Calu3 (cell line): ENCODE results near the gene STAB2. TPM values are rescaled to one million over a fixed set of nuclear protein-coding genes. Genes with fewer than 3 reads are reported as not detected.

Experiments used
- BruUV-seq: library from RNA; stranded (reverse); fragments of 400-500 nt; replicated peaks from 2 replicates; lab custom pipeline; 2021; lab: Mats Ljungman, UMichigan
- CTCF ChIA-PET: fragments of 300-600 bp; sonication (Branson Sonifier 250); formaldehyde crosslinking; loops from one replicate; lab custom pipeline; 2022; ENCODE audit warnings: antibody characterized with exemption; lab: Charles Lee
- DNase-seq: peaks from one replicate; pipeline ENCODE4 v3.0.0; 2022
- H3K27ac Mint-ChIP-seq: one replicate; pipeline ENCODE4 v1.8.0; 2022; ENCODE audit warnings: mixed read lengths; ENCODE audit not compliant: unreplicated experiment
- H3K27me3 Mint-ChIP-seq: one replicate; pipeline ENCODE4 v1.8.0; 2022; ENCODE audit warnings: mixed read lengths; ENCODE audit not compliant: unreplicated experiment
- H3K36me3 Mint-ChIP-seq: one replicate; pipeline ENCODE4 v1.8.0; 2022; ENCODE audit warnings: mild to moderate bottlenecking, moderate library complexity, mixed read lengths; ENCODE audit not compliant: insufficient read depth, unreplicated experiment
- H3K4me1 Mint-ChIP-seq: one replicate; pipeline ENCODE4 v1.8.0; 2022; ENCODE audit warnings: mild to moderate bottlenecking, low read depth, mixed read lengths; ENCODE audit not compliant: unreplicated experiment
- H3K4me3 Mint-ChIP-seq: one replicate; pipeline ENCODE4 v1.8.0; 2022; ENCODE audit warnings: mild to moderate bottlenecking, low read depth, moderate library complexity, mixed read lengths; ENCODE audit not compliant: unreplicated experiment
- H3K9me3 Mint-ChIP-seq: one replicate; pipeline ENCODE4 v1.8.0; 2022; ENCODE audit warnings: low read depth, mixed read lengths; ENCODE audit not compliant: unreplicated experiment
- intact Hi-C: fragments of 100-400 bp; cut with micrococcal nuclease; formaldehyde crosslinking; loops from one replicate; pipeline ENCODE4 v1.10.0; 2022; ENCODE audit not compliant: unreplicated experiment
- total RNA-seq: library from RNA; stranded (reverse); gene quantifications from 2 replicates; pipeline ENCODE4 v1.2.3, GENCODE V29; 2022
- TF ChIP-seq, protein P1 (sequence below): fragments of 200-600 bp; IDR thresholded peaks from one replicate; pipeline ENCODE4 v1.8.0; 2022; ENCODE audit warnings: antibody characterized with exemption; ENCODE audit not compliant: unreplicated experiment

The STAB2 gene
- total RNA-seq, 1 experiment from 2014 or later = not detected

DNA sequence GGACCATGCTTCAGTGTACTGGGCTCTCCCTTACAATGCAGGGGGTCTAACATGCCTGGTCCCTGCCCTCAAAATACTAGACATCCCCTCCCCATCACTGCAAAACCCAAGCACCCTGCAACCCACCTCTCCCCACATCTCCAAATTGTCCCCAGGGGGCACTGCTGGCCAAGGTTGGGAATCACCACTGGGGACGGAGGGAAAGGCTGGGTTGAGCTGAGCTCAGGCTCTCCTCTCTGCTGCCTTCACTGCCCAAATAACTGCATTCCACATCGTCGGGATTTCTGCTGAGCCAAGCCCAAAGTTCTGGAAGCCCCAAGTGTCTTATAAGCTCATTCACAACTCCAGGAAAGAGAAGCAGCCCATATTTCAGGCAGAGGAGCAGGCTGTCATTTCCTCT is 184.4 kb downstream of the STAB2 start:
- no peak overlapping the region for H3K4me3 Mint-ChIP-seq
- TF ChIP-seq, protein P1, sequence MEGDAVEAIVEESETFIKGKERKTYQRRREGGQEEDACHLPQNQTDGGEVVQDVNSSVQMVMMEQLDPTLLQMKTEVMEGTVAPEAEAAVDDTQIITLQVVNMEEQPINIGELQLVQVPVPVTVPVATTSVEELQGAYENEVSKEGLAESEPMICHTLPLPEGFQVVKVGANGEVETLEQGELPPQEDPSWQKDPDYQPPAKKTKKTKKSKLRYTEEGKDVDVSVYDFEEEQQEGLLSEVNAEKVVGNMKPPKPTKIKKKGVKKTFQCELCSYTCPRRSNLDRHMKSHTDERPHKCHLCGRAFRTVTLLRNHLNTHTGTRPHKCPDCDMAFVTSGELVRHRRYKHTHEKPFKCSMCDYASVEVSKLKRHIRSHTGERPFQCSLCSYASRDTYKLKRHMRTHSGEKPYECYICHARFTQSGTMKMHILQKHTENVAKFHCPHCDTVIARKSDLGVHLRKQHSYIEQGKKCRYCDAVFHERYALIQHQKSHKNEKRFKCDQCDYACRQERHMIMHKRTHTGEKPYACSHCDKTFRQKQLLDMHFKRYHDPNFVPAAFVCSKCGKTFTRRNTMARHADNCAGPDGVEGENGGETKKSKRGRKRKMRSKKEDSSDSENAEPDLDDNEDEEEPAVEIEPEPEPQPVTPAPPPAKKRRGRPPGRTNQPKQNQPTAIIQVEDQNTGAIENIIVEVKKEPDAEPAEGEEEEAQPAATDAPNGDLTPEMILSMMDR = peak; percentile 72
- CTCF ChIA-PET = interaction anchor here (1.0 to 3.6 kb wide), 3 partner anchors 10 to 98 kb away, joined by 4 to 21 read pairs (median 4); partner anchors contain the start of gene NT5DC3
- H3K27me3 Mint-ChIP-seq = no peaks in the 10 kb centered on the region
- no peaks in the 10 kb centered on the region for H3K9me3 Mint-ChIP-seq
- peak overlapping the region; percentile 60 for H3K27ac Mint-ChIP-seq
- intact Hi-C loops = loop anchor here (1.0 to 10.0 kb wide), 2 partner anchors 99 to 333 kb away; no protein-coding TSS in a partner anchor
- no peaks in the 10 kb centered on the region for H3K4me1 Mint-ChIP-seq
- DNase-seq = peak; percentile 75
- peaks cover 18% of the 10 kb centered on the region for H3K36me3 Mint-ChIP-seq
- no TSS peak for BruUV-seq

DNA sequence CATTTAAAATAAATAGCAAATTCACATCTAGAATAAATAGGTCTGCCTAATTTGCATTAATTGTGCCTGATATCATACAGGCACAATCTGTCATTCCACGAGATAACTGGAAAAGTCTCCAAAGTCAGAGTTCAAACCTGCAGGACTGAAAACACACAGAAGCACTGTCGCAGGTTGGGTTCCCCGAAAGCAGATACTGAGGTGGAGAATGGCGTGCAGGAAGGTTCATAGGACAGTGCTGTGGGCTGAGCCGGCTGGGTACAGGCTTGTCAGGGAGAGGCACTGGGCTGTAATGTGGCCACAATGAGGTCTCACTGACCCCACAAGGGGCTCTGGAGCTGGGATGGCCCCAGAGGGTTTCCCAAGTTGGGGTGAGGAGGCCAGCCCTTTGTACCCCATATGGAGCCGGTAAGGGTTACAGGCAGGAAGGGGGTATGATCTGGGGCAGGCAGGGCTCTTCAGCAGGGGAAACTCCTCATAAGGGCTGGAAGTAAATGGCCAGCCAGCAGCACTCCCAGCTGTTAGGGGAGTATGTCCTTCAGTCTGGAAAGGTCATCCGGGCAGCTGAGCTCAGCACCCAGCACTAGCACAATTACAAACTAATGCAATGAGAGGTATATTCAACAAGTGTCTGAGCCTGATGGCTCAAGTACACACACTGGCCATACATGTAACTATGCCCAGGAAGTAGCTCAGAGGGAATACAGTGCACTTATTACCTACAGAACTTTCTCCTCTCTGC is 185.5 kb downstream of the STAB2 start:
- H3K36me3 Mint-ChIP-seq = peaks cover 16% of the 10 kb centered on the region
- CTCF ChIA-PET = interaction anchor here (3.6 kb wide), 1 partner anchor 97 kb away, joined by 21 read pairs; no protein-coding TSS in a partner anchor
- TF ChIP-seq, protein P1 = no peak
- no peaks in the 10 kb centered on the region for H3K27me3 Mint-ChIP-seq
- H3K9me3 Mint-ChIP-seq = no peaks in the 10 kb centered on the region
- no peak overlapping the region for H3K27ac Mint-ChIP-seq
- H3K4me1 Mint-ChIP-seq = no peaks in the 10 kb centered on the region
- intact Hi-C loops = loop anchor here (10.0 kb wide), 1 partner anchor 332 kb away; no protein-coding TSS in a partner anchor
- H3K4me3 Mint-ChIP-seq = no peak overlapping the region
- BruUV-seq = no TSS peak
- no peak for DNase-seq

DNA sequence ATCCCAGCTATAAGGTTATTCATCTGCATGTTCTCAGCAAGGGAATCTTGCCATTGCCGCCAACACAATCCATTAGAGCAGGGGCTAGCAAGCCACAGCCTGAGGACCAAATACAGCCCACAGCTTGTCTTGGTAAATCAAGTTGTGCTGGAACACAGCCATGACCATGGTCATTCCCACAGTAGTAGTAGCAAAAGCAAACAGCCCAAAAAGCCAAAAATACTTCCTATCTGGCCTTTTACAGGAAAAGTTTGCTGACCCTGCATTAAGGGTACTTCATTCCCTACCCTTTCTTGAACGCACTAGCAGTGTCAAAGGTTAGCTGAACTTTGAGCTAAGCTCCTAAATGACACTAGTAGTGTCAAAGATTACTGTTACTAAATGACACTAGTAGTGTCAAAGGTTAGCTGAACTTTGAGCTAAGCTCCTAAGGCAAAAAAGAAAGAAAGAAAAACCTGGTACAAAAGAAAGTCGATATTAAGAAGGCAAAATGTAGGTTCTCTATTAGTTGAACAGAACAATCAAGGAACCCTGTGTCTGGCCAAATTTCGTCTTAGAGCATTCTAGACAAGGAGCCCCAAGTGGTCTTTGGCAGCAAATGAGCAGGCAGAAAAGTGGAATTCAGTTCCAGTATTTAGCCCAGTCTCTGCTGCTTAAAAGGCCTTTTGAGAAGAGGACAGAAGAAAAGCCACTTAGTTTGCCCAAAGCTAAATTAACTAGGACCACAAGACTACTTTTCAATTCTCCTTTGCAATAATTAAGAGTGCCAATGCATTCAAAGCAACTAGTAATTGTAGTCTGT is 186.2 kb downstream of the STAB2 start:
- no peak overlapping the region for H3K4me3 Mint-ChIP-seq
- H3K27ac Mint-ChIP-seq = no peak overlapping the region
- peaks cover 19% of the 10 kb centered on the region for H3K36me3 Mint-ChIP-seq
- TF ChIP-seq, protein P1 = no peak
- no peaks in the 10 kb centered on the region for H3K9me3 Mint-ChIP-seq
- H3K27me3 Mint-ChIP-seq = no peaks in the 10 kb centered on the region
- BruUV-seq = no TSS peak
- CTCF ChIA-PET = interaction anchor here (3.6 kb wide), 1 partner anchor 97 kb away, joined by 21 read pairs; no protein-coding TSS in a partner anchor
- intact Hi-C loops = loop anchor here (10.0 kb wide), 1 partner anchor 331 kb away; no protein-coding TSS in a partner anchor
- no peak for DNase-seq
- H3K4me1 Mint-ChIP-seq = no peaks in the 10 kb centered on the region

DNA sequence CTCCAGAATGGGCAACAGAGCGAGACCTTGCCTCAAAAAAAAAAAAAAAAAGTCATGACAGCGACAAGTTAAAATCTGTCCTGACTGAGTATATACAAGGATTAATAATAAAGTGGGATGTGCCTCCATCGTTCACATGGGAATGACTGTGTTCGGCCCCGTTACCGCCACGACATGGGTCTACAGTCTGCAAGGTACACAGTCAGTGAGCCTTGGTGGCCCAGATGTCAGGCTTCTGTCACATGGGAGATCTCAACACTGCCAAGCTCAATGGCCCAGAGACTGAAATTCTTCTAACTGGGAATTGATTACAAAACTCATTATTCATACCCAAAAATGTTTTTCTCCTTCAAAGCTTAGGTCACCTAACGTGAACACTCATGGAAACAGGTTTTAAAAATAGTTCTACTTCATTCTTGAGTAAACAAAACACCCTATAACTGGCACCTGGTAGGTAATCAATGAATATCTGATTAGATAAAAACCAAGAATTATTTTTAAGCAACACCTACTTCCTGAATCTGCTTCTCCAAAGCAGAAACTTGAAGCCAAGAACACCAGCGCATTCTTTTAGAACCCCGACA is 188.0 kb downstream of the STAB2 start:
- Mint-ChIP-seq H3K27me3 (no peaks in the 10 kb centered on the region), H3K9me3 (no peaks in the 10 kb centered on the region), H3K4me3 (no peak overlapping the region), H3K36me3 (peaks cover 33% of the 10 kb centered on the region), H3K27ac (no peak overlapping the region), H3K4me1 (peaks cover 7% of the 10 kb centered on the region)
- no peak for DNase-seq
- CTCF ChIA-PET = no interaction called here
- no TSS peak for BruUV-seq
- TF ChIP-seq, protein P1 = no peak
- intact Hi-C loops = loop anchor here (10.0 kb wide), 1 partner anchor 330 kb away; no protein-coding TSS in a partner anchor
